Chondrocyte (in vitro differentiated cells): ENCODE results near the gene ANKRD16. TPM values are rescaled to one million over a fixed set of nuclear protein-coding genes. Genes with fewer than 3 reads are reported as not detected.
"Not testable (repeated sequence)": the region's sequence is repeated elsewhere in the genome, so short reads cannot be mapped to it uniquely, and the experiment has no call there.

ENCODE experiments used
- DNase-seq: peaks from one replicate; pipeline ENCODE4 v3.0.0; 2021; ENCODE audit warnings: mixed read lengths, low spot score
- H3K27ac Mint-ChIP-seq: one replicate; pipeline ENCODE4 v1.8.0; 2021; ENCODE audit warnings: mild to moderate bottlenecking, moderate library complexity, mixed read lengths; ENCODE audit not compliant: unreplicated experiment
- H3K27me3 Mint-ChIP-seq: 2 replicates; pipeline ENCODE4 v1.8.0; 2021; ENCODE audit warnings: low read depth, mixed read lengths
- H3K36me3 Mint-ChIP-seq: 2 replicates; pipeline ENCODE4 v1.8.0; 2021; ENCODE audit warnings: low read depth, mixed read lengths
- H3K4me1 Mint-ChIP-seq: 2 replicates; pipeline ENCODE4 v1.8.0; 2021; ENCODE audit warnings: low read depth, mild to moderate bottlenecking, mixed read lengths
- H3K4me3 Mint-ChIP-seq: one replicate; pipeline ENCODE4 v1.8.0; 2021; ENCODE audit warnings: mild to moderate bottlenecking, moderate library complexity, mixed read lengths; ENCODE audit not compliant: unreplicated experiment
- H3K9me3 Mint-ChIP-seq: 2 replicates; pipeline ENCODE4 v1.8.0; 2021; ENCODE audit warnings: low read depth, mixed read lengths
- total RNA-seq: library from RNA; stranded (reverse); gene quantifications from 3 replicates; pipeline ENCODE4 v1.2.1, GENCODE V29; 2021
- TF ChIP-seq, protein P1 (sequence below): fragments of 200-600 bp; sonication (generic); IDR thresholded peaks from 2 replicates; pipeline ENCODE4 v1.5.0; 2021; ENCODE audit warnings: antibody characterized with exemption, mild to moderate bottlenecking, moderate library complexity

Gene ANKRD16
- total RNA-seq, 1 donor from 2014 or later: 5.8 TPM

DNA sequence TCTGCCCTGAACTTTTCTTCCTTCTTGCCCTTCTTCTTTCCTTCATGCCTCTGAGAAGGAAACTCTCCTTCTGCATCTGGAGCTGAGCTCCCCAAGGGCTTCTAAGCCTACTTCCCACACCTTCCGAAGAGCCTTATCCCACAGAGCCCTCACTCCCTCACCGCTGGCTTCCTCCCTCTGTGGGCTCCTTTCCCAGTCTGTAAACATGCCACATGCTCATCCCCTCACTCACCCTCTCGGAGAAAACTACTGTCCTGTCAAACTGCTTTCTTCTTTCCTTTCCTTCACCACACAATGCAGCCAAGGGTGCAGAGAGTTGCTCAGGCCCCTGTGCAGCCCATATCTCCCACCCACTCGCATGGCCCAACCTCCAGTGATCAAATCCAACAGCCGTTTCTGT, 18.1 kb downstream of the ANKRD16 start:
- no peak for DNase-seq
- H3K9me3 Mint-ChIP-seq: peaks cover 7% of the 10 kb centered on the region
- TF ChIP-seq, protein P1, sequence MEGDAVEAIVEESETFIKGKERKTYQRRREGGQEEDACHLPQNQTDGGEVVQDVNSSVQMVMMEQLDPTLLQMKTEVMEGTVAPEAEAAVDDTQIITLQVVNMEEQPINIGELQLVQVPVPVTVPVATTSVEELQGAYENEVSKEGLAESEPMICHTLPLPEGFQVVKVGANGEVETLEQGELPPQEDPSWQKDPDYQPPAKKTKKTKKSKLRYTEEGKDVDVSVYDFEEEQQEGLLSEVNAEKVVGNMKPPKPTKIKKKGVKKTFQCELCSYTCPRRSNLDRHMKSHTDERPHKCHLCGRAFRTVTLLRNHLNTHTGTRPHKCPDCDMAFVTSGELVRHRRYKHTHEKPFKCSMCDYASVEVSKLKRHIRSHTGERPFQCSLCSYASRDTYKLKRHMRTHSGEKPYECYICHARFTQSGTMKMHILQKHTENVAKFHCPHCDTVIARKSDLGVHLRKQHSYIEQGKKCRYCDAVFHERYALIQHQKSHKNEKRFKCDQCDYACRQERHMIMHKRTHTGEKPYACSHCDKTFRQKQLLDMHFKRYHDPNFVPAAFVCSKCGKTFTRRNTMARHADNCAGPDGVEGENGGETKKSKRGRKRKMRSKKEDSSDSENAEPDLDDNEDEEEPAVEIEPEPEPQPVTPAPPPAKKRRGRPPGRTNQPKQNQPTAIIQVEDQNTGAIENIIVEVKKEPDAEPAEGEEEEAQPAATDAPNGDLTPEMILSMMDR: no peak
- H3K4me3 Mint-ChIP-seq: no peak overlapping the region
- H3K36me3 Mint-ChIP-seq: peaks cover 4% of the 10 kb centered on the region
- H3K27ac Mint-ChIP-seq: no peak overlapping the region
- peaks cover 18% of the 10 kb centered on the region for H3K4me1 Mint-ChIP-seq
- H3K27me3 Mint-ChIP-seq: no peaks in the 10 kb centered on the region

DNA sequence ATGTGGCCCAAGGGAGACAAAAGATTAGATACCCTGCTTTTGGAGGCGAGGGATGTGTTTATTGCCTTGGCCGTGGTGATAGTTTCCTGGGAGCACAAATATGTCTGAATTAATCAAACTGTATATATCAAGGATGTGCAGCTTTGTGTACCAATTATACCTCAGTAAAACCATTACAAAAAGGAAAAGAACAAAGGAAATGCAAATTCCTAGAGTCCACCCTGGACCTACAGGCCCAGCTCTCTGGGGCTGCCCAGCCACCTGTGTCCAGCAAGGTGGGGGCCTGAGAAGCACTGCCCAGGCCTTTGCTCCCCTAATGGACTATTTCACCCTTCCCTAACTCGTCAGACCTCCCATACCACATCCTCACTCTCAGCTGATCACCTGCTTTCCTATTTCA, 20.5 kb downstream of the ANKRD16 start:
- H3K36me3 Mint-ChIP-seq: peaks cover 4% of the 10 kb centered on the region
- H3K4me3 Mint-ChIP-seq: no peak overlapping the region
- no peak overlapping the region for H3K27ac Mint-ChIP-seq
- DNase-seq: no peak
- H3K27me3 Mint-ChIP-seq: no peaks in the 10 kb centered on the region
- TF ChIP-seq, protein P1: no peak
- peaks cover 11% of the 10 kb centered on the region for H3K4me1 Mint-ChIP-seq
- H3K9me3 Mint-ChIP-seq: peaks cover 7% of the 10 kb centered on the region

DNA sequence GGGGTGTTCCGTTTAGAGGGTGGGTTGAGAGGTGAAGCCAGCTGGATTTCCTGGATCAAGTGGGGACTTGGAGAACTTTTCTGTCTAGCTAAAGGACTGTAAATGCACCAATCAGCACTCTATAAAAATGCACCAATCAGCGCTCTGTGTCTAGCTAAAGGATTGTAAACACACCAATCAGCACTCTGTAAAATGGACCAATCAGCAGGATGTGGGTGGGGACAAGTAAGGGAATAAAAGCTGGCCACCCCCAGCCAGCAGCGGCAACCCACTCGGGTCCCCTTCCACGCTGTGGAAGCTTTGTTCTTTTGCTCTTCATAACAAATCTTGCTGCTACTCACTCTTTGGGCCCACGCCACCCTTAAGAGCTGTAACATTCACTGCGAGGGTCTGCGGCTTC, 21.3 kb downstream of the ANKRD16 start:
- not testable (repeated sequence) for H3K36me3 Mint-ChIP-seq, H3K27ac Mint-ChIP-seq, H3K4me3 Mint-ChIP-seq, H3K4me1 Mint-ChIP-seq, H3K9me3 Mint-ChIP-seq, DNase-seq, H3K27me3 Mint-ChIP-seq

DNA sequence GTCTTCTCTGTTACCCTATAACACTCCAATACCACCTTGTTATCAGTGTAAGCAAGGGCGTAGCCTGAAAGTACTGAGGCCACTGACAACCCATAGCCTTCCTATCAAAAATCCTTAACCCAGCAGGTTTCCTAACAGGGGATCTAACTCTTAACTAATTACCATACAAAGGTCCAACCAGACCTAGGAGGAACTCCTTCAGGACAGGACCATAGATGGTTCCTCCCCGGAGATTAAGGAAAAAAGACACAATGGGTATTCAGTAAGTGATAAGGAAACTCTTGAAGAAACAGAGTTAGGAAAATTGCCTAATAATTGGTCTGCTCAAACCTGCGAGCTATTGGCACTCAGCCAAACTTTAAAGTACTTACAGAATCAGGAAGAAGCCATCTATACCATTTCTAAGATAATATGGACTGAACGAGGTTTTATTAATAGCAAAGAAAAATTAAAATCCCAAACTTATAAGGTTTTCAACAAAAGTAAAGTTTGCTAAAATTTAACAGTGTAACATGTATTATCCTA, 22.5 kb downstream of the ANKRD16 start:
- peaks cover 10% of the 10 kb centered on the region for H3K4me1 Mint-ChIP-seq
- not testable (repeated sequence) for H3K9me3 Mint-ChIP-seq, H3K36me3 Mint-ChIP-seq, H3K27ac Mint-ChIP-seq, H3K27me3 Mint-ChIP-seq, H3K4me3 Mint-ChIP-seq, DNase-seq

DNA sequence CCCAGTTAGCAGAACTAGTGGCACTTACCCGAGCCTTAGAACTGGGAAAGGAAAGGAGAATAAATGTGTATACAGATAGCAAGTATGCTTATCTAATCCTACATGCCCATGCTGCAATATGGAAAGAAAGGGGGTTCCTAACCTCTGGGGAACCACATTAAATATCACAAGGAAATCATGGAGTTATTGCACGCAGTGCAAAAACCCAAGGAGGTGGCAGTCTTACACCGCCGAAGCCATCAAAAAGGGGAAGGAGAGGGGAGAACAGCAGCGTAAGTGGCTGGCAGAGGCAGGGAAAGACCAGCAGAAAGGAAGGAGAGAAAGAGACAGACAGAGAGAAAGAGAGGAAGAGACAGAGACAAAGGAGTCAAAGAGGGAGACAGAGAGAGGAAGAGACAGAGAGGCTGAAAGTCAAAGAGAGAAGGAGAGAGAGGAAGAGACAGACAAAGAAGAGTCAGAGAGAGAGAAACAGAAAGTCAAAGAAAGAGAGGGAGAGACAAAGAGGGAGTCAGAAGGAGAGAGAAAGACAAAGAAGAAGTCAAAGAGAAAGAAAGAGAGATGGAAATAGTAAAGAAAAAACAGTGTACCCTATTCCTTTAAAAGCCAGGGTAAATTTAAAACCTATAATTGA, 23.1 kb downstream of the ANKRD16 start:
- H3K36me3 Mint-ChIP-seq, H3K9me3 Mint-ChIP-seq, DNase-seq, H3K27me3 Mint-ChIP-seq, H3K4me3 Mint-ChIP-seq, H3K27ac Mint-ChIP-seq: not testable (repeated sequence)
- peaks cover 12% of the 10 kb centered on the region for H3K4me1 Mint-ChIP-seq

DNA sequence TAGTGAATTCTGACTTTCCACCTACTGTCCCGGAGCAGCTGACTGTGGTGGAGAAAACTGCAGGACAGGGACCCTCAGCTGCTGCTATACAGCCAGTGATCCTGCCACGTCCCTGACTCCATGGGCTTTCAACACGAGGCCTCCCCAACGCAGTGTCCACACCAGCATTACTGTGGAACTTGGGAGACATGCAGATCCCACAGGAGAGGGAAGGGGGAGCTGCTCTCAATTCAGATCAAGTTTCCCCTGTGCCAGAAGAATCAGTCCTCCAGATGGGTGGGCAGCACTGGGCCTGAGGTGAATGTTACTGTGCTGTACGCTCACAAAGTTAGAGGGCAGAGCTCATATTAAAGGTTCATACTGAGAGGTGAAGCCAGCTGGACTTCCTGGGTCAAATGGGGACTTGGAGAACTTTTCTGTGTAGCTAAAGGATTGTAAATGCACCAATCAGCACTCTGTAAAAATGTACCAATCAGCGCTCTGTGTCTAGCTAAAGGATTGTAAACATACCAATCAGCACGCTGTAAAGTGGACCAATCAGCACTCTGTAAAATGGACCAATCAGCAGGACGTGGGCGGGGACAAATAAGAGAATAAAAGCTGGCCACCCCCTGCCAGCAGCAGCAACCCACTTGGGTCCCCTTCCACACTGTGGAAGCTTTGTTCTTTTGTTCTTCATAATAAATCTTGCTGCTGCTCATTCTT, 26.6 kb downstream of the ANKRD16 start:
- not testable (repeated sequence) for H3K27me3 Mint-ChIP-seq, H3K36me3 Mint-ChIP-seq, DNase-seq, H3K27ac Mint-ChIP-seq, H3K4me3 Mint-ChIP-seq, H3K9me3 Mint-ChIP-seq
- H3K4me1 Mint-ChIP-seq: peaks cover 19% of the 10 kb centered on the region

DNA sequence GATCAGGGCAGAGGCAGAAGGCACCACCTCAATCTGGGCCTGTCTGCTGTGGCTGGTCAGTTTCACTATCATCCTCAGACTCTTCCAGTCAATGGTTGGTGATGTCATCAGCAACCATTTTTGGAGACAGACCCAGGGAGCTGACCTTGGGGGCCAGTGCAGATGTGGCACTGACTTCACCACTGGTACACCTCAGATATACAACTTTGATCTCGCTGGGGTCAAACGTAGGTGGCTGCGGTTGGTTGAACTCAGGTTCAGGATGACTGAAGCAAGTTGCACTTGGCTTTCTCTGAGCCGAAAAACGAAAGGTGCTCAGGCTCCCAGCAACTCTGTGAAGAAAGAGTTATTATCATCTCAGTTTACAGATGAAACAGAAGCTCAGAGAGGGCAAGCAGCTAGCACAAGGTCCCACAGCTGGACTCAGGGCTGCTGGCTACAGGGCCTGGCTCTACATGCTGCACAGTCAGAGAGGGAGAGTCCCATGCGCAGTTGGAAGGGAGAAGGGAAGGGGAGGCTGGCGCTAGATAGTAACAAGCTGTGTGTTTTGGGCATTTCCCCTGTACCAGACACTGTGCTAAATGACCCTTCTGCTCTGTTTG, 27.2 kb downstream of the ANKRD16 start:
- Mint-ChIP-seq H3K4me3 (no peak overlapping the region), H3K36me3 (no peaks in the 10 kb centered on the region), H3K4me1 (peaks cover 19% of the 10 kb centered on the region), H3K27ac (peak overlapping the region; percentile 96), H3K27me3 (no peaks in the 10 kb centered on the region), H3K9me3 (peaks cover 3% of the 10 kb centered on the region)
- TF ChIP-seq, protein P1: no peak
- peak; percentile 30 for DNase-seq
